Caco-2 (cell line): ENCODE measurements around the gene PCED1B. TPM values are rescaled to one million over a fixed set of nuclear protein-coding genes. Genes with fewer than 3 reads are reported as not detected.

Experiments used
- BruUV-seq: library from RNA; stranded (reverse); fragments of 400-500 nt; replicated peaks from 2 replicates; lab custom pipeline; 2021; lab: Mats Ljungman, UMichigan
- CTCF ChIA-PET: fragments of 300-600 bp; sonication (Branson Sonifier 250); formaldehyde crosslinking; loops from one replicate; lab custom pipeline; 2022; ENCODE audit warnings: antibody characterized with exemption; lab: Charles Lee
- POLR2A ChIA-PET: fragments of 300-600 bp; sonication (Branson Sonifier 250); formaldehyde crosslinking; loops from one replicate; lab custom pipeline; 2022; ENCODE audit warnings: antibody characterized with exemption; lab: Charles Lee
- DNase-seq, 2 experiments: peaks; one replicate each; pipeline versions ENCODE4 v3.0.0 to v3.0.0-alpha.2; 2020 to 2022
- H3K27me3 ChIP-seq: replicated peaks from 2 replicates; pipeline ENCODE4 v1.6.0; 2011; ENCODE audit warnings: low read length; ENCODE audit not compliant: control insufficient read depth, insufficient read depth
- H3K36me3 ChIP-seq: 2 replicates; pipeline ENCODE4 v1.5.1; 2011; ENCODE audit warnings: low read length; ENCODE audit not compliant: control insufficient read depth, insufficient read depth
- H3K4me1 ChIP-seq: fragments of 250-450 bp; sonication (Bioruptor Pico); 2 replicates; pipeline ENCODE4 v1.5.1; 2020; ENCODE audit warnings: mild to moderate bottlenecking
- H3K4me3 ChIP-seq: 2 replicates; pipeline ENCODE4 v1.5.1; 2011; ENCODE audit warnings: low read depth, mild to moderate bottlenecking, control low read depth, low read length
- H3K9me3 ChIP-seq: fragments of 250-450 bp; sonication (Bioruptor Pico); 2 replicates; pipeline ENCODE4 v1.5.1; 2020; ENCODE audit warnings: mild to moderate bottlenecking, moderate library complexity
- H3K27ac Mint-ChIP-seq: one replicate; pipeline ENCODE4 v1.8.0; 2022; ENCODE audit warnings: mixed read lengths; ENCODE audit not compliant: unreplicated experiment
- H3K27me3 Mint-ChIP-seq: one replicate; pipeline ENCODE4 v1.8.0; 2022; ENCODE audit warnings: mixed read lengths; ENCODE audit not compliant: insufficient read depth, unreplicated experiment
- H3K36me3 Mint-ChIP-seq: one replicate; pipeline ENCODE4 v1.8.0; 2022; ENCODE audit warnings: mild to moderate bottlenecking, mixed read lengths; ENCODE audit not compliant: insufficient read depth, unreplicated experiment
- H3K4me1 Mint-ChIP-seq: one replicate; pipeline ENCODE4 v1.8.0; 2022; ENCODE audit warnings: low read depth, mixed read lengths; ENCODE audit not compliant: unreplicated experiment
- H3K4me3 Mint-ChIP-seq: one replicate; pipeline ENCODE4 v1.8.0; 2022; ENCODE audit warnings: mild to moderate bottlenecking, moderate library complexity, mixed read lengths; ENCODE audit not compliant: unreplicated experiment
- H3K9me3 Mint-ChIP-seq: one replicate; pipeline ENCODE4 v1.8.0; 2022; ENCODE audit warnings: mixed read lengths; ENCODE audit not compliant: unreplicated experiment
- CTCF ChIP-seq, 2 experiments: fragments of 200-600 bp in 1 of 2; IDR thresholded peaks; 1 replicate in 1 of 2; 2 replicates in 1 of 2; pipeline versions ENCODE4 v1.5.1 to v1.8.0; 2011 to 2022; ENCODE audit warnings: antibody characterized with exemption in 1 of 2, control low read depth in 1 of 2, inconsistent platforms in 1 of 2, low read depth in 1 of 2, low read length in 1 of 2, mild to moderate bottlenecking in 1 of 2, moderate library complexity in 1 of 2; ENCODE audit not compliant: insufficient read depth in 1 of 2, severe bottlenecking in 1 of 2, unreplicated experiment in 1 of 2
- intact Hi-C: fragments of 100-400 bp; cut with micrococcal nuclease; formaldehyde crosslinking; loops from one replicate; pipeline ENCODE4 v1.10.0; 2022; ENCODE audit not compliant: unreplicated experiment
- total RNA-seq: library from RNA; stranded (reverse); gene quantifications from 2 replicates; pipeline ENCODE4 v1.2.3, GENCODE V29; 2022

The PCED1B gene
- total RNA-seq, 1 experiment from 2014 or later = 7.0 TPM

GRCh38 chr12:47095446-47096236, 16.2 kb downstream of the PCED1B start:
- H3K4me1 Mint-ChIP-seq = peaks cover 7% of the 10 kb centered on the region
- no peak for DNase-seq
- no peaks in the 10 kb centered on the region for H3K9me3 ChIP-seq
- no TSS peak for BruUV-seq
- no peak overlapping the region for H3K4me3 Mint-ChIP-seq
- TF ChIP-seq CTCF (IDR thresholded peaks at IDR 0.05; ENCODE audit: insufficient read depth in 1 of 2, low read depth in 1 of 2, low read length in 1 of 2, severe bottlenecking in 1 of 2, unreplicated experiment in 1 of 2) = no peak
- intact Hi-C loops = no loop called here
- no peak overlapping the region for H3K27ac Mint-ChIP-seq
- no peak overlapping the region for H3K4me3 ChIP-seq
- ChIA-PET CTCF (interaction anchor here (0.6 kb wide), 1 partner anchor 59 kb away, joined by 4 read pairs; no protein-coding TSS in a partner anchor), POLR2A (no interaction called here)
- peaks cover 11% of the 10 kb centered on the region for H3K27me3 Mint-ChIP-seq
- no peaks in the 10 kb centered on the region for H3K9me3 Mint-ChIP-seq
- peaks cover 4% of the 10 kb centered on the region; the same call in 1 of the 2 replicates for H3K4me1 ChIP-seq
- no peaks in the 10 kb centered on the region for H3K36me3 ChIP-seq
- no peaks in the 10 kb centered on the region for H3K36me3 Mint-ChIP-seq
- no peaks in the 10 kb centered on the region for H3K27me3 ChIP-seq

DNA sequence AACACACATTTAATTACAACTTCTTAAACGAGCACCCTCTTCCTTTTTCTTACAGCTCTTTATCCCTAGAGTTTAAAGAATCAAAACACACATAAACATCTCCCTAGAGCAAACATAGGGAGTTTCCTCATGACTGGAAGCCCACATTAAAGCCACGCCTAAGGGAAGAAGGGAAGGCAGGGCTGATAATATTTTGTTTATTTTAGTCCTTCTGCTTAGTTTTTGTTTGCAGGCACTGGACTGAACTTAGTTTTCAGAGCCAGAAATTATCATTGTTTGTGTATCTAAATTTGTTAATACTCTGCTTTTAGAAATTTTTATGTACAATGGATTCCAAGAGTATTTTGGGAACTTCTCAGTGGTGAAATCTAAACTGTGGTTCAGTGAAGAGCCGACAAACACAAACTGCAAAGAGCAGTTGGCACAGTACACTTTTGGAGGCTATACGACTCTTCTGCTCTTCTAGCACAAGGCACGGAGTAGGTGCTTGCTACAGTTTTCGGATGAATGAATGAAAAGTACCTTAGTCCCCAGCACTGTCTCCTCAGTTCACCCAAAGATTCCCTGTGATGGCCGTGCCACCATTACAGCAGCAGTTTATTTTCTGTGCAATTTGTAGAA, 18.0 kb downstream of the PCED1B start:
- peaks cover 4% of the 10 kb centered on the region; the same call in 1 of the 2 replicates for H3K4me1 ChIP-seq
- BruUV-seq = no TSS peak
- TF ChIP-seq CTCF (IDR thresholded peaks at IDR 0.05; ENCODE audit: insufficient read depth in 1 of 2, low read depth in 1 of 2, low read length in 1 of 2, severe bottlenecking in 1 of 2, unreplicated experiment in 1 of 2) = no peak
- H3K27me3 ChIP-seq = no peaks in the 10 kb centered on the region
- H3K9me3 ChIP-seq = no peaks in the 10 kb centered on the region
- peaks cover 8% of the 10 kb centered on the region for H3K27me3 Mint-ChIP-seq
- CTCF ChIA-PET = no interaction called here
- peaks cover 7% of the 10 kb centered on the region for H3K4me1 Mint-ChIP-seq
- H3K27ac Mint-ChIP-seq = no peak overlapping the region
- no peaks in the 10 kb centered on the region for H3K36me3 Mint-ChIP-seq
- intact Hi-C loops = no loop called here
- DNase-seq = no peak
- no peak overlapping the region for H3K4me3 Mint-ChIP-seq
- H3K4me3 ChIP-seq = no peak overlapping the region
- POLR2A ChIA-PET = no interaction called here
- H3K9me3 Mint-ChIP-seq = no peaks in the 10 kb centered on the region
- H3K36me3 ChIP-seq = no peaks in the 10 kb centered on the region

DNA sequence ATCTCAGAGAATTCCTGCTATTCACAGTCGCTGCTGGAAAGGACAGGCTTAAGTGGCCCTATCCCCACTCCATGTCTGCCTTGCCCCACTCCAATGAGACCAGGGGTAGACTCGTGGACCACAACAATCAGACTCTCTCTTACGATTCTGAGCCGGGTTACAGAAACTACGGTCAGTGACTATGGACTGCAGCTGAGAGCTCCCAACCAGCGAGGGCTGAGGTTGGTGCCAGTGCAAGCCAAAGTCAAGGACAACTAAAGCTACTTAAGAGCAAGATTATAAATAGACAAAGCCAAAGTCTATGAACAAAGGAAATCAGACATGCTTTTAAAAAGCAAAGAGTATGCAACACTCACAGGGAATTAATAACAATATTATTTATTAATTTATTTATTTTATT, 18.7 kb downstream of the PCED1B start:
- ChIA-PET POLR2A (no interaction called here), CTCF (no interaction called here)
- no peak overlapping the region for H3K4me3 Mint-ChIP-seq

More for the DNA sequence above, 18.7 kb downstream of the PCED1B start:
- Histone ChIP-seq H3K9me3 (no peaks in the 10 kb centered on the region), H3K4me1 (peaks cover 4% of the 10 kb centered on the region; the same call in 1 of the 2 replicates), H3K36me3 (no peaks in the 10 kb centered on the region), H3K4me3 (no peak overlapping the region), H3K27me3 (no peaks in the 10 kb centered on the region)
- intact Hi-C loops = no loop called here
- DNase-seq = no peak
- Mint-ChIP-seq H3K27me3 (peaks cover 6% of the 10 kb centered on the region), H3K27ac (no peak overlapping the region), H3K9me3 (no peaks in the 10 kb centered on the region), H3K4me1 (peaks cover 7% of the 10 kb centered on the region), H3K36me3 (no peaks in the 10 kb centered on the region)
- no TSS peak for BruUV-seq
- TF ChIP-seq CTCF (IDR thresholded peaks at IDR 0.05; ENCODE audit: insufficient read depth in 1 of 2, low read depth in 1 of 2, low read length in 1 of 2, severe bottlenecking in 1 of 2, unreplicated experiment in 1 of 2) = no peak
